KMS-11 (cell line): ENCODE data around the gene DNAAF9.

ENCODE experiments used
- H2AFZ ChIP-seq: fragments of 200-600 bp; sonication (generic); 2 replicates; pipeline ENCODE4 v1.6.1; 2016; ENCODE audit warnings: antibody characterized with exemption, mixed run types, low read depth
- H3K27ac ChIP-seq: fragments of 200-600 bp; sonication (generic); 2 replicates; pipeline ENCODE4 v1.6.1; 2016; ENCODE audit warnings: mild to moderate bottlenecking, mixed run types
- H3K27me3 ChIP-seq: fragments of 200-600 bp; sonication (generic); 2 replicates; pipeline ENCODE4 v1.6.1; 2017; ENCODE audit warnings: mild to moderate bottlenecking, low read depth, mixed run types, moderate library complexity; ENCODE audit not compliant: insufficient read depth
- H3K36me3 ChIP-seq: fragments of 200-600 bp; sonication (generic); 2 replicates; pipeline ENCODE4 v1.6.1; 2017; ENCODE audit warnings: mild to moderate bottlenecking, mixed run types; ENCODE audit not compliant: insufficient read depth
- H3K4me1 ChIP-seq: fragments of 200-600 bp; sonication (generic); 2 replicates; pipeline ENCODE4 v1.6.1; 2016; ENCODE audit warnings: mild to moderate bottlenecking, low read depth, mixed run types; ENCODE audit not compliant: poor library complexity, severe bottlenecking
- H3K4me2 ChIP-seq: fragments of 200-600 bp; sonication (generic); 2 replicates; pipeline ENCODE4 v1.7.0; 2016; ENCODE audit warnings: mild to moderate bottlenecking, mixed run types
- H3K4me3 ChIP-seq: fragments of 200-600 bp; sonication (generic); IDR thresholded peaks from 2 replicates; pipeline ENCODE4 v1.6.1; 2017; ENCODE audit warnings: low read depth, low read length, mixed read lengths; ENCODE audit not compliant: insufficient read depth
- H3K79me2 ChIP-seq: fragments of 200-600 bp; sonication (generic); 2 replicates; pipeline ENCODE4 v1.6.1; 2016; ENCODE audit warnings: low read depth, mixed run types; ENCODE audit not compliant: insufficient read depth
- H3K9ac ChIP-seq: fragments of 200-600 bp; sonication (generic); 2 replicates; pipeline ENCODE4 v1.6.1; 2016; ENCODE audit warnings: mild to moderate bottlenecking, mixed run types
- H4K20me1 ChIP-seq: fragments of 200-600 bp; sonication (generic); 2 replicates; pipeline ENCODE4 v1.6.1; 2016; ENCODE audit warnings: mild to moderate bottlenecking, mixed run types; ENCODE audit not compliant: insufficient read depth
- CTCF ChIP-seq: fragments of 200-600 bp; sonication (generic); conservative IDR thresholded peaks from 2 replicates; pipeline ENCODE4 v1.6.1; 2017; ENCODE audit warnings: low read depth, mild to moderate bottlenecking, antibody characterized with exemption, low read length, moderate library complexity, mixed read lengths

Gene DNAAF9

DNA sequence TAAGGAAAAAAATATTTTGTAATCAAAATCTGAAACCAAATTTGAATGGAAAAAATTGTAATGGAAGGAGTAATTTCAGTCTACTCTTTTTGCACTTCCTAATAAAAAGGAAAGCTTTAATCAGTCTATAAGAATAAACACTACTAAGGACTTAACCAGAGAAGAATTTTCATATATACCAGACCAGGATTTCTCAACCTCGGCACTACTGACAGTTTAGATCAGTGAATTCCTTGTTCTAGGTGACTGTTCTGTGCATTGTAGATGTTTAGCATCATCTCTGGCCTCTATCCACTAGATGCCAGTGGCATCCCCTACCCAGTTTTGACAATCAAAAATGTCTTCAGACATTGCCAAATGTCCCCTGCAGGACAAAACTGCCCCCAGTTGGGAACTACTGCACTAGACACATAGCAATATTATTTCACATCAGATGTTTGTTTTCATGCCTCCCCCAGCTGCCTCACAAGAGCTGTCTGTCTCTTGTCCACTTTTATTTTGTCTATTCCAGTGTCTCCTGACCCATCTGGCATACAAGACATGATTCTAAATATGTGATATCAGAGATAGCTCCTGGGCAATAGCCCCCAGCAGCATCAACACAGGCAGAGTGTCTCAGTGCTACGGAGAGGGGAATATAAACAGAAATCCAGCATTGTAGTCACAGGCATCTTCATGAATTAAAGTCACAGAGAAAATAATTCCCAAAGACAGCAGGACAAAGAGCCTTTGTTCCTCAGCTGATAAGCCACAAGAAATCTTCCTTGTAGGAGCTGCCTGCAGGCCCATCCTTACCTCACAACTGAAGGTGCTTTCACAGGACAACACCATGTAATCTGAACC, 27.0 kb downstream of the DNAAF9 start:
- H3K4me1 ChIP-seq: no peaks in the 10 kb centered on the region
- TF ChIP-seq CTCF: no peak

DNA sequence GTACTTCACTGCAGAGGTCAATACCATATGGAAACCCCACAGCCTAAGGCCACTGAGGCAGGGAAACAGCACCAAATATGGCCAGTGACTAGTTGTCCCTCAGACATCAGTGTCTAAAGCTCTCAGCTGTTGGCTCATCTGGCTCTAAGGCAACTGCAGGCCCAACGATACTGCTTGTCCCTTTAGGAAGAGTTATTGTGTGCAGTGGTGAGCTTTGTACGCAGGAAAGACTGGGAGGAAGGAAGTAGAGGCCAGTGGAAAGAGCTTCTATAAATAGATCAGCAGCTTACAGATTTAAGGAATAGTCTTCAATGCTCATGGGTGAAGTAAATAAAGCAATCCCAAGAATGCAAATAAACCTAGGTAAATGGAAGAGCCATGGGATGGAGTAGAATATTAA, 29.3 kb downstream of the DNAAF9 start:
- Histone ChIP-seq H3K9ac (no peak overlapping the region), H3K79me2 (no peaks in the 10 kb centered on the region), H3K36me3 (no peaks in the 10 kb centered on the region), H2AFZ (no peak overlapping the region), H4K20me1 (no peaks in the 10 kb centered on the region), H3K4me1 (peaks cover 4% of the 10 kb centered on the region), H3K27ac (no peak overlapping the region), H3K4me3 (no peak overlapping the region), H3K27me3 (no peaks in the 10 kb centered on the region), H3K4me2 (no peak overlapping the region)
- TF ChIP-seq CTCF: no peak

More for the DNA sequence above, 27.0 kb downstream of the DNAAF9 start:
- no peaks in the 10 kb centered on the region for H3K36me3 ChIP-seq
- no peak overlapping the region for H3K4me3 ChIP-seq
- H3K27me3 ChIP-seq: no peaks in the 10 kb centered on the region
- H3K27ac ChIP-seq: no peak overlapping the region
- H4K20me1 ChIP-seq: no peaks in the 10 kb centered on the region
- no peaks in the 10 kb centered on the region for H3K79me2 ChIP-seq
- no peak overlapping the region for H2AFZ ChIP-seq
- H3K4me2 ChIP-seq: no peak overlapping the region
- H3K9ac ChIP-seq: no peak overlapping the region

- Histone ChIP-seq H3K79me2 (no peaks in the 10 kb centered on the region), H3K4me3 (no peak overlapping the region), H4K20me1 (no peaks in the 10 kb centered on the region), H3K27ac (no peak overlapping the region), H2AFZ (no peak overlapping the region), H3K27me3 (no peaks in the 10 kb centered on the region), H3K36me3 (no peaks in the 10 kb centered on the region), H3K4me2 (no peak overlapping the region), H3K9ac (no peak overlapping the region), H3K4me1 (peaks cover 9% of the 10 kb centered on the region)
- no peak for TF ChIP-seq CTCF
Observed at GRCh38 chr20:3377644-3378043, 29.8 kb downstream of the DNAAF9 start.

- Histone ChIP-seq H3K4me2 (no peak overlapping the region), H3K27me3 (no peaks in the 10 kb centered on the region), H2AFZ (no peak overlapping the region), H3K4me1 (peaks cover 17% of the 10 kb centered on the region), H3K4me3 (no peak overlapping the region), H3K27ac (no peak overlapping the region), H3K9ac (no peak overlapping the region), H4K20me1 (no peaks in the 10 kb centered on the region), H3K79me2 (no peaks in the 10 kb centered on the region), H3K36me3 (no peaks in the 10 kb centered on the region)
- no peak for TF ChIP-seq CTCF
Observed at GRCh38 chr20:3374296-3374695, 33.2 kb downstream of the DNAAF9 start.
